Measurements from ENCODE around the gene PDZD2.

The PDZD2 gene

DNA sequence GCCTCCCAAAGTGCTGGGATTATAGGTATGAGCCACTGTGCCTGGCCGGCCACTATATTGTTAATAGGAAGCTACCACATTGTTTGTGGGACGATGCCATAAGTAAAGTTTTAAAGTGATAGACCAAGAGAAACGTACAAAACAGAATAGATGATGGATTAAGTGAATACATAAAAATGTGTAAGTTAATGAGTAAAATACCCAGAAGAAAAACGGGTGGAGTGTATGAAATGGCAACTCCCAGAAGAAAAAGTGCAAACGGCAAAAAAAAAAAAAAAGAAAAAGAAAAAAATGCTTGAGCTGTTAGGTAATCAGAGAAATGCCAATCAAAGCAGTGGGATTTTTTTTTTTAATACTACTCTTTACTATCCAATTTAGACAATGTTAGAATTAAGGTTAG, 246.0 kb downstream of the PDZD2 start:
- DNase-seq (ENCODE audit: low spot score) = no peak

DNA sequence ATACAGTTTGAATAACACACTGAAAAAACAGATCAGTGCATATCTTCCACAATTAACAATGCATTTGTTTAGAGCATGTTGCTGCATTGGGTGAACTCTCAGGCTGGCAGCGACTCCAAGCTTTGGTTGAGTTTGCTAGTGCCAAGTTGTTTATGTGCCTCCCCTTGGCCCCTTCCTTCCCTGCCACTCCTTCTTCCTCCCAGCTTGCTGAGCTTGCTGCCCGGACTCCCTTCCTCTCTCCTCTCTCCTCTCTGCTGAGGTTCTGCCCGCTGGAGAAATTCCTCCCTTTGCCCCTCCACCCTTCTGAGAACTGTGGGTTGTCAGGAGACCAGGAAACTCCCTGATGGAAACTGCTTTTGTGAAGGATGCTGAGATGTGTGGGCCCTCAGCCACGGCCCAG, 247.3 kb downstream of the PDZD2 start:
- DNase-seq (ENCODE audit: low spot score) = peak; percentile 86

DNA sequence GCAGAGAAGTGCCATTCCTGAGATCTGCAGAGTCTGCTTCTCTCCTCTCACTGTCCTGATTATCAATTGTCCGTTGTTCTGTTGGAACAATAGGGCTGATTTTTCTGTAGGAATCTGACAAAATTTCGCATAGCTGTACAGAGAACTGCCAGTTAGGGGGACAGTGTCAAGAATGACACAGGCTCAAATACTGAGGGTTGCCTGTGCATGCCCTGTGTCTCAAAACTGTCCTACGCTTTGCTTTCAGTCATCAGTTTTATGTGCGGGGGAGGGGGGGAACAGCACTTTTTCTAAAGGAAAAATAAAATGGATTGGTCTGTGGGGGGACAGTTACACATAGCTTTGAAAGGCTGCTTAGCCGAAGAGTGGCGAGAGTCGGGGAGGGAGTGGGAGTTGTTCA, 248.6 kb downstream of the PDZD2 start:
- peak; percentile 97 for DNase-seq (ENCODE audit: low spot score)

DNA sequence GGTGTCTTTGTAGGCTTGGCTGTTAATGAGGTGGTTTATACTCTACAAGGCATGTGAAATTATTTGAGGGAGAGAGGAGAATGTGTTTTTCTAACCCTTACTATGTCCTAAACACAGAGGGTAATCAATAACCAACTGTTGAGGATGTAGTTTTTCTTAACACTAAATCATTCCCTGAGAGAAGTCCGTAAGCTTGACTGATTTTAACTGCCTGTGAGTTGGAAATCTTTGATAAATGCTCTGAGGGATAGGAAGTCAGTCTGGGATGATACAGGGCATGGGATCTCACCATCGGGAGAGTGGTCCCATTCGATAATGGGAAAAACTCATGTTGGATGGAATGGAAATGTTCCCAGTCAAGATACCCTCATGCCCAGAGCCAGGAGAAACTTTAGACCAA, 249.6 kb downstream of the PDZD2 start:
- DNase-seq (ENCODE audit: low spot score) = peak; percentile 46

DNA sequence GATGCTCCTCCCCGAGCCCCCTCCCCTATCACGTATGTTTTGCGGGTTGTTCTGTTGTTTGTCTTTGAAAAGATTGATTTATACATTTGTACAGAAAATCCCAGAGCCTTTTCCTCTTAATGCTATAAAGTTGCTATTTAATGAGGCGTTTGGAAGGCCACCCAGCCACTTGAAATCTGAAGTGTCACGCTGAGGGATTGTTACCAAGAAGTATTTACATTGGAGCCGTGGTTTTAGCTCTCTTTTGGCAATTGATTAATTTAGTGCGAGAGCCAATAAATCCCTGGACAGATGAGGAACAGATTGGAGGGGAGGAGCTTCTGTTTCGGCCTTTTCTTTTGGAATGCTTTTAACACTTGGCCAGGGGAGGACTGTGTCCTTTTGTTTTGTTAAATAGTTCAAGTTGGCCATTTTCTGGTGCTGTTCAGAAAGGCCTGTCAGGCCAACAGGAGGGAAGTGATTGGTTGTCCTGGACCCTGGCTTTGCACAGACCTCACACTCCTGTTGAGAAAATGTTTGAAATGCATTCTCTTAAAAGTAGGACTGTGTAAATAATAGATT, 250.2 kb downstream of the PDZD2 start:
- peak; percentile 47 for DNase-seq (ENCODE audit: low spot score)

DNA sequence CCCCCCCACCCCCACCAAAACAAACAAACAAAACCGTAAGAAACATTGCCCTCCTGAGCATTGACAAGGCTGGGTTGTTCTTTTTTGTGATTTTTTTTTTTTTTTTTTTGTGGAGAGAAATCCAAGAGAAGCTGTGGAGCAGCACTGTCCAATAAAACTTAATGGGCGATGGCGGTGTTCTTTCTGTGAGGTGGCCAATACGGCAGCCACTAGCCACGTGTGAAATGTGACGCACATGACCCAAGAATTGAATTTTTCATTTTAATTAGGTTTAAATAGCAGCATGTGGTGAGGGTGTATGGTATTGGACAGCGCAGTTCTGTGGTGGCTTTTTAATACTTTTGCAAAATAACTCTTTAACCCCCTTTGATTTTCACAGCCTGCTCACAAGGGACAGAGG, 251.1 kb downstream of the PDZD2 start:
- no peak for DNase-seq (ENCODE audit: low spot score)

DNA sequence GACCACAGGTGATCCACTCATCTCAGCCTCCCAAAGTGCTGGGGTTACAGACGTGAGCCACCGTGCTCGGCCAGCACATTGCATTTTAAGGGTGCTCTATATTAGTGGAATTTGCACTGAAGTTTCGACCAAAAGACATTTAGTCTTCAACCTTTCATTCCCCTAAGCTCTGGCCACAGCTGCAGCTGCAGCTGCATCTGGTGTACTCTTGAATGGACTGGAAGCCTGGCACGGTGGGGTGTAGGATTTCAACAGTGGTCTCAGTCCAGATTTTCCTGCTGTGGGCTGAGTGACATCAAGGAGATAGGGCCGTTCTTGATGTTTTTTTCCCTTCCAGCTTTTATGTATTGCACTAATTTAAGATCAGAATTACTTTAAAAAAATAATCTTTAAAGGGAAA, 255.2 kb downstream of the PDZD2 start:
- DNase-seq (ENCODE audit: low spot score) = peak; percentile 44

DNA sequence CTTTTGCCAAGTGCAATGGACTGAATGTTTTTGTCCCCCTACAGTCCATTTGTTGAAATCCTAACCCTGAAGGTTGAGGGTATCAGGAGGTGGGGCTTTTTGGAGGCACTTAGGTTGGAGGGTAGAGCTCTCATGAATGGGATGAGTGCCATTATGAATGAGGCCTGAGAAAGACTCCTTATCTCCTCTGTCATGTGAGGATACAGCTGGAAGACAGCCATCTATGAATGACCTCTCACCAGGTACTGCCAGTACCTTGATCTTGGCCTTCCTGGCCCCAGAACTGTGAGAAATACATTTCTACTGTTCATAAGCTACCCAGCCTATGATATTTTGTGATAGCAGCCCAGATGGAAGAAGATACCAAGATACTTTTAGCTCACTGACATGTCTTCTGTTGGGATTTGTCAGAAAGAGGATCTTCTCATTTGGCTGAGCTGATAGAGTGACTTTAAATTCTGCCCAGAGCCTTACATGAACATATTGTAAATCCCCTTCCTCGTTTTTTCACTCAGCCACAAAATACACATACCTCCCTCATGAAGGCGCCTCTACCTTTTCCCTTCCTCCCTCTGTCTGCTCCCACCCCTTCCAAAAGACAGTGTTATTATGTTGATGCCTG, 256.4 kb downstream of the PDZD2 start:
- DNase-seq (ENCODE audit: low spot score) = no peak

DNA sequence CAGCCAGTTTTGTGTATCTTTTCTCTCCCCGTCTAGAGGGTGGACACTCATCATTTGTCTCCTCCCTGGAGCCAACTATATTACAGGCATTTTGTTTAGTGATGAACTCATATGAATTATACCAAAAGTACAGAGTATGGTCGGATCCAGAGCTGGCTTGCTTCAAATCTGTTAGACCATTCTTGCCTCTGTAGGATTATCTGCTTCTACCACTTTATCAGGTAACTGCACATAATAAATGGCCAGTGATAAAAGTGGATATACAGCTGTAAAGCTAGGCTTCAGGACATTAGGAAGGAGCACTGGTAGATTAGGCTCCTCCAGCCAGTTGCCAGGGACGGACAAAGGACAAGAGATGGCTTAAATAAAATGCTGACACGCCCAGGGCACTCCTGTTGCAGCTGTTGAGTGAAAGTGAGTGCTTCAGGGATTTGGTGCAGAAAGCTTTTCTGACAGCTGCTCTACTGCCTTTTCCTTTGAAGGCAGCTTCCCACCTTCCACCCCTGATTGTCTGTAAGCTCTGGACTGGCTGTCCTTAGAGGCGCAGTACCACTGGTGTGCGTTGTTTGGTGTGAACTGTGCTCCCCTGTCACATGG, 259.2 kb downstream of the PDZD2 start:
- no peak for DNase-seq (ENCODE audit: low spot score)

DNA sequence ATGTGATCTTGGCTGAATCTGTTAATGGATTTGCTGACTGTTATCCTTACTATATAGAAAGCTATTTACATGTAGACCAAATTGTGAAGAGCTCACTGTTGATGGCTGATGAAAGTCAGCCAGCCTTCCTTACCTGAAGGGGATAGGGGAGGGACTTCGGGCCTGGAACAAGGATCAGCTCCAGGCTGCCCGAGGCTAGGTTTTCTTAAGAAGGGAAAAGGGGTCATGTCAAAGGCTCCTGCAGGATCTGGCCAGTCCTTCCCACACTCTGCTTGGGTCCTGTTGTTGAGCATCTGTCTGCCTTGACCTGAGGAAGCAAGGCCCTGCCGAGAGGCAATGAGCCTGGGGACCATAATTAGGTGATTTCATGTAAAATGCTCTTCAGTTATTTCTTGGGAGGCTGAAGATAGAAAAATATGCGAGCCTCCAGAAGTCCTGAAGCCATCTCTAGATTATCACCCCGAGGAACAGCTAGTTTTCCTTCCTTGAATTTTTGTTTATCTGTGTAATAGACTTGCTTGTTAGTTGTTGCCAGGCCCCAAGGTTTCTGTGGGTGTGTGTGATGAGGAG, 261.4 kb downstream of the PDZD2 start:
- DNase-seq (ENCODE audit: low spot score) = no peak

DNA sequence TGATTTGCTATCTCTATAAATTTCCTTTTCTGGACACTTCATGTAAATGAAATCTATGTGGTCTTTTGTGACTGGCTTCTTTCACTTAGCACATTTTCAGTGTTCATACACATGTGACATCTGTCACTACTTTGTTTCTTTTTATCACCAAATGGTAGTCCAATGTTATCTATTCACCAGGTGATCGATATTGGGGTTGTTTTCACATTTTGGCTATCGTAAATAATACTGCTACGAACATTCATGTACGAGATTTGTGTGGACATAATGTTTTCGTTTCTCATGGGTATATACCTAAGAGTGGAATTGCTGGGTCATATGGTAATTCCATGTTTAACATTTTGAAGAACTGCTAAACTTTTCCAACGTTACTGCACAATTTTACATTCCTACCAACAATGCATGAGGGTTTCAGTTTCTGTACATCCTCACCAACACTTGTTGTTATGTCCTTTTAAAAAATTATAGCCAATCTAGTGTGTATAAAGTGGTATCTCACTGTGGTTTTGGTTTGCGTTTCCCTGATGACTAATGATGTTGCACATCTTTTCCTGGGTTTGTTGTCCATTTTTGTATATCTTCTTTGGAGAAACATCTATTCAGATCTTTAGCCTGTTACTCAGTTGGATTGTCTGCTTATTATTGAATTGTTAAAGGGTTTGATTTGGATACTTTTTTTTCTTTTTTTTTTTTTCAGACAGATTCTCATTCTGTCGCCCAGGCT, 263.0 kb downstream of the PDZD2 start:
- no peak for DNase-seq (ENCODE audit: low spot score)

DNA sequence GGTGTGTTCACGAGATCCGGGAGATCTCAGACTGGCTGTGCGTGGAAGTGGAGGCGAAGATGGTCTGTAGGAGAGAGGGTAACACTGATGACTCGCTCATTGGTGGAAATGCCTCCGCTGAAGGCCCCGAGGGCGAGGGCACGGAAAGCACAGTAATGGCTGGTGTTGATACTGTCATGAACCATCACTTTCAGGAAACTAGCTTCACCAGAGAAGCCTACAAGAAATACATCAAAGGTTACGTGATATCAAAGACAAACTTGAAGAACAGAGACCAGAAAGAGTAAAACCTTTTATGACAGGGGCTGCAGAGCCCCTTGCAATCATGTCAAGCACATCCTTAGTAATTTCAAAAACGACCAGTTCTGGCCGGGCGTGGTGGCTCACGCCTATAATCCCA, 269.5 kb downstream of the PDZD2 start:
- DNase-seq (ENCODE audit: low spot score) = no peak

DNA sequence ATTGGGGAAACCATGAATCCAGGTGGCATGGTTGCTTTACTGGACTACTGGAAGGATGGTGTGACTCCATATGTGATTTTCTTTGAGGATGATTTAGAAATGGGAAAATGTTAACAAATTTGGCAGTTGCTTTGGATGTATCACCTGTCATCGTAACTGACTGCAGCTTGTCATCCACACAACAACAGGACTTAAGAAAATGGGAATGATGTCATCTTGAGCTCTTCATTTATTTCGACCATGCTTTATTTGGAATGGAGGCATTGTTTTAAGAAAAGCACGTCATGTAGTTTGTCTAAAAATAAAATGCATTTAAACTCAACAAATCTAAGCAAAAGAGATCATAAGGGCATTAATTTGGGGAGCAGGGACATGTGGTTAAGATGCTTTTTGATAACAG, 270.1 kb downstream of the PDZD2 start:
- DNase-seq (ENCODE audit: low spot score) = no peak

DNA sequence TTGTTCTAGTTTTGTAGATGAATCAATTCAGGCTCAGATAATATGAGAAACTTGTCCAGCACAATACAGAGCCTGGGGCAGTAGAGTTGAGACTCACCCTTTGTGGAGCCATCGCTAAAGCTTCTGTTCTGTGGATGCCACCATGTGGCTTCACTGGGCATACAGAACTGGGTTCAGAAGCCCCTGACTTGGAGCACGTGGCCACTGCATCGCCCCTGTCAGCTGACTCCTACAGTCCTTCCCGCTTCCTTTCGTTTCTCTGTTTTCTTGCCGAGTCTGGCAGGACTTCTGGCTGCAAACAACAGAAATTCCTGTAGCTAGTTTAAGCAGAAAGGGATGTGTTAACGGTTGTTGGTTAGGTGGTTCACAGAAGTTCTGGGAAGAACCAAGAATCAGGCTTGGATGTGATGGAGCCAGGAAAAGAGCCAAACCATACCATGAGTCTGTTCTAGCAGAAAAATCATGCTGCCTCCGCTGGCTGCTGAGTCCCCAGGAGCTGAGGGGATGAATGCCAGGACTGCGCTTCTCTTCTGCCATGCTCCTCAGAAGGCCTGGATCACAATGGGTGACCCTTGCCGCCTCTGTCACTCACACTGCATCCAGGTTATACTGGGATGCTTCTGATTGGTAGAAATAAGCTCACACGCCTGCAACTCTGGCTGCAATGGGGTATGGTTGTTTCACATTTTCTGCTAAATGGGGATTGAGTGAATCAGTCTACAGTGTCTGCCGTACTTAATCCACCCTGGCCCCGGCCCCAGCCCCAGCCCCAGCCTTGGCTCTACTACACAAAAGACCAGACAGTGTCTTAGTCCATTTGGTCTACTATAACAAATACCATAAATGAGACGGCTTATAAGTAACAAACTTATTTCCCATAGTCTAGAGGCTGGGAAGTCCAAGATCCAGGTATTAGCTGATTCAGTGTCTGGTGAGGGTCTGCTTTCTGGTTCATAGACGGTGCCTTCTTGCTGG, 272.6 kb downstream of the PDZD2 start:
- peak; percentile 95 for DNase-seq (ENCODE audit: low spot score)

DNA sequence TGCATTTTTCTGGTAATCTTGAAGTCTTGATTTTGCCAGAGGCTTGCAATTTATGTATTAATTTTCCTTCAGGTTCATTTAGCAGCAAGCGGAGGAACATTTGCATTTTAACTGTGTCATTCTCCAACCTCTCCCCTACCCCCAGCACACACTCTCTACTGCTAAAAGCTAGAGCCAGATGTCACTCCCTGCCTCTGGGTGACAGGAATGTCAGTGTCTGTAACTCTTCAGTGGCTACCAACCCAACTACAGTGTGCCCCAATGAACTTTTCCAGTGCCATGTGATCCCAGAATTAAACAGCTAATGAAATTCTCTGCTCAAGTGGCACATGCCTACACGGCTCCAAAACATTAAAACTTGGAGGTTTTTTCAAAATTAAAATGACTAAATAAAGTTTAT, 274.9 kb downstream of the PDZD2 start:
- DNase-seq (ENCODE audit: low spot score) = no peak

DNA sequence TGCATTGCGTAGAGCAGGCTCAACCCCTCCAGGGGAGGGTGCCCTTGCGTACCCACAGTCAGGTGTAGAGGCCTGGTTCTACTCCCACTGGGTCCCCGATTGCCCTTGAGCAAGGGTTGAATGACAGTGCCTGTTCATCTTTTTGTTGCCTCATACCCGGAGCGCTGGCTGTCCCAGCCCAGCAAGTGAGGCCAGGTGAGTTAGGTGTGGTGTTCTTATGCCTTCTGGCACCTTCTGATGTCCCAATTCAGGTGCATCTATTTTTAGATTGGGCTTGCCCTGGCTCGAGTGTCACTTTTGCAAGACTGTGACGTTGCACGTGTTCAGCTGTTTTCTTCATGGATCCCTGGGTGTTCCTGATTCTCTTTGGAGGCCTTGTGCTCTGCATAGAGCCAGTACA, 277.4 kb downstream of the PDZD2 start:
- DNase-seq (ENCODE audit: low spot score) = no peak

DNA sequence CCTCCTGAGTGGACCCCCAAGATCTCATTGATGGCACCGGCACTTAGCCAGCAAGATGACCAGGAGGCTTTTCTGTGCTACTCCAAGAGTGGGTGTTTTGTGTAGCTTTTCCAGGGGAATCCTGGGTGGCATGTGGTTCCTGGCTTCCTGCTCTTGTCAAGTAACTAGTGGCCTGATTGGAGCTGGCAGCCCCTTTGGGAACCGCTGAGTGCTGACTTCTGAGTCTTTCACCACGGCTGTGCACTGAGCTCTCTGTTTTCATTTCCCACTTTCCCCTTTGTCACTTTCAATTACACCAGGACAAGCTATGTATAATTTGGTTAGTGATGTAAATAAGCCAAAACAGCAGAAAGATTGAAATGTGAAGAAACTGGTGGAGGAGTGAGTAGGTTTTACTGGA, 279.8 kb downstream of the PDZD2 start:
- DNase-seq (ENCODE audit: low spot score) = no peak

DNA sequence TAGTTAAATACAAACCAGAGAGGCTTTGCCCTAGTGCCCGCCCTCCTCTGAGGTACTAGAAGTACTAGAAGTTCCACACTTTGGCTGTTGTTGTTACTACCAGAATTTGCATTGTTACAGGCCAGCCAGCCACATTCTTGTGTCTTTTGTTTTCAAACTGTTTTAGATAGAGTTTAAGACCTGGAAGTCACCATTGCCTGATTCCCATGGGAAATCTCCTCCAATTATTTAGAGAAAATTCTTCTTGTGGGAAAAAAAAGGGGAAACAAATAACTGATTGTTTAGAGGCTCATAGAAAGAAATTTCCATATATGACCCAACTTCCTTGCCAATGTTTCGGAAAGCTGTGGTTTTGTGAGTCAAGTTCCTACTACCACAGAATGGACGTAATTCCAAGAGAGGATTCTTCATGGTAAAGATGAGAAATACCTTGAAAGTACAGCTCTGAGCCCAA, 282.9 kb downstream of the PDZD2 start:
- no peak for DNase-seq (ENCODE audit: low spot score)

DNA sequence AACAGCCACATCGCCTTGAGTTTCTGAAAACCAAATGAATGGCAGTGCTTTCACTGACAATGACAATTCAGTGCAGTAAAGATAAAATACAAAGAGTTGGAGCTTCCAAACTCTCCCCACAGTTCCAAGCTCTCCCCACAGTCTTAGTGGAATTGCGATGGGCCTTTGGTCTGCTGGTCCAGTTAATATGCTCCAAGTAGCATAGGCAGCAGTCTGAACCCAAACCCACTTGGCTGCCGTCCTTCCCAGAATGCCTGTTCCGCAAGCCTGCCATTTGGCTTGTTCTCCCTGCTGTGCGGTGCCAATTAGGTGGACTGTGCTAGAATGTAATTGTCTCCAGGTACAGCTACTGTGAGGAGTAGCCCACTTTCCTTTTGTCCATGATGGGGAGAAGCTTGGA, 285.1 kb downstream of the PDZD2 start:
- DNase-seq (ENCODE audit: low spot score) = no peak

DNA sequence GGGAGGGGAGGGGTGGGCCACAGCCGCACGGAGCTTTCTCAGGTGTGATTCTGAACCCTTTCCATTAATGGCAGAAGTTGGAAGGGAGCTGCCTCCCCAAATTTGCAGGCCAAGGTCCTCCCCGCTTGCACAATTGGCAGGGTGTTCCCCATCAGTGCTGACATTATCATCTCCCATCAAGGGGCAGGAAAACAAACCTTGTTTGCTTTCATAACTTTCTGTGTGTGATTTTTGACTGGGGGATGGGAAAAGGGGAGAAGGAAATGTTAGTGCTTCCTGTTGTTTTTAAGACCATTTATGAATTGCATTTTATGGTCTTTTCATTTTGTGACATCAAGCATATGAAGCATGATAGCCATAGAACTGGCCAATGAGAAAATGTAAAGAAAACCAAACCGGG, 292.9 kb downstream of the PDZD2 start:
- no peak for DNase-seq (ENCODE audit: low spot score)

DNA sequence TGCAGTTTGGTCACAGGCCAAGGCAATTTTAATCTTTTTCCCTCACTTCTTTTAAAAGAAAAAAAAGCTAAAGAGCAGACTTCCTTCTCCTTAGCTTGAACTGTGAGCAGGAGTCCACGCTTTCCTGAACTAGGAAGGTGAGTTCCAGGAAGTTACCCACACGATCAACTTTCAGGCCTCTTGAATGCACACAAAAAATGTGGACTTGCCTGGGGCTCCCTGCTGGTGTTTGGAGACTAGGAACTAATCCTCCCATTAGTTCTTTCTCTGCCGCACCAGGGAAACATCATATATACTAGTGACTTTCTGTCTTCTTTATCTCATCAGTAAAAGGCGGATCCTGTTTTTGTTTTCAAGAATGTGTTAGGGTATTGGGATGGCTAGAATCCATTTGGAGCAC, 295.2 kb downstream of the PDZD2 start:
- no peak for DNase-seq (ENCODE audit: low spot score)

Measured in pons (tissue), 1 donor.